GM21825 (cell line): ENCODE data around the gene YPEL2.

Experiments
- ATAC-seq: cut with Tn5 transposase; IDR thresholded peaks from one replicate; pipeline ENCODE4 v1.9.1; 2021; ENCODE audit warnings: mild to moderate bottlenecking, moderate library complexity; ENCODE audit not compliant: unreplicated experiment

YPEL2 gene

DNA sequence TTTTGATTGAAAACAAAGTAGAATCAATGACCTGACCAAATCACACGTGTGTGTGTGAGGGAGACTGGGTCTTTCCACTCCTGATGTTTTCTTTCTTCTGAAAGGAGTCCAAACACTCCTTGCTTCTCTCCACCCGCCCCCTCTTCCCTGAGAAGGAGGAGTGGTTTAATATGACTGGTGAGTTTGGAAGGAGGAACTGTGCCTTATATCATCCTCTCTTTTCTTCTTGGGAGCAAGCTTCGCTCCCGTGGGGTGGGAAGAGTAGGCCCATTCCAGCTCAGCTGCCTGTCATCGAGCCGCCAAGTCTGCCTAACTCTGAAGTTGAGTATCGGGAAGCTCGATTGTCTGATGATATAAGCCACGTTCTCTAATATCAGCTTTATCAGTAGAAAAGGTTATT, 96.5 kb downstream of the YPEL2 start:
- no peak for ATAC-seq

- no peak for ATAC-seq
Measured at GRCh38 chr17:59428916-59429485, 97.5 kb downstream of the YPEL2 start.

GRCh38 chr17:59431601-59432000, 100.1 kb downstream of the YPEL2 start:
- no peak for ATAC-seq

- ATAC-seq: no peak
Measured at GRCh38 chr17:59432657-59433056, 101.2 kb downstream of the YPEL2 start.

DNA sequence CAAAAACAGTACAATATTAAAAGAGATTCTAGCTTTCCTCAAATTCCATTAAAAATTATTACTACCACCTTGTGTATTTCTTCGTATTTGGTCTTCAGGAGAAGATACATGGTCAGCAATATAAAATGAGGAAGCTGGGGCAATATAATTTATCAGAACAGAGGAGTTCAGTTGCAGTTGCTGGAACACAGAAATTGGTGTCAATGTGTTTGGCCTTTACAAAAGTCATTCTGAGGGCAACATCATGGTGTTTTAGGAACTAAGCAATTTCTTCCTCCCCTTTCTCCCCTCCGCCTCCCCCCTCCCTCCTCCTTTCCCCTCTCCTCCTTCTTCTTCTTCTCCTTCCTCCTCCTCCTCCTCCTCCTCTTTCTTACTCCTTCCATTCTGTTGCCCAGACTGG, 102.1 kb downstream of the YPEL2 start:
- no peak for ATAC-seq

DNA sequence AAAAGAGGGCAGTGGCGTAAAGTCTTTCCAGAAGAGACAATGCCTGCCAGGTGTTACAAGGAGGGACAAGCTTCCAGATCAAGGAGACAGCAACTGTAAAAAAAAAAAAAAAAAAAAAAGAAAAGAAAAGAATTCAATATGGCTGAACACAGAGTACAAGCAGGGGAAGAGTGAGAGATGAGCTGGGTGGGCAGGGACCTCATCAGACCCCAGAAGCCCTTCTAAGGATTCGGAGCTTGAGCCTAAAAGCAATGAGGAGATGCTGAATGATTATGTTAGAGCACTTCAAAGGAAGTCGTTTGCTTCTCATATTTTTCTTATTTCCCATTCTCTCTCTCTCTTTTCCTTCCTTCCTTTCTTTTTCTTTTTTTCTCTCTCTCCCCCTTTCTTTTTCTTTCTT, 103.0 kb downstream of the YPEL2 start:
- no peak for ATAC-seq

- ATAC-seq: no peak
Measured at GRCh38 chr17:59435238-59435637, 103.8 kb downstream of the YPEL2 start.

DNA sequence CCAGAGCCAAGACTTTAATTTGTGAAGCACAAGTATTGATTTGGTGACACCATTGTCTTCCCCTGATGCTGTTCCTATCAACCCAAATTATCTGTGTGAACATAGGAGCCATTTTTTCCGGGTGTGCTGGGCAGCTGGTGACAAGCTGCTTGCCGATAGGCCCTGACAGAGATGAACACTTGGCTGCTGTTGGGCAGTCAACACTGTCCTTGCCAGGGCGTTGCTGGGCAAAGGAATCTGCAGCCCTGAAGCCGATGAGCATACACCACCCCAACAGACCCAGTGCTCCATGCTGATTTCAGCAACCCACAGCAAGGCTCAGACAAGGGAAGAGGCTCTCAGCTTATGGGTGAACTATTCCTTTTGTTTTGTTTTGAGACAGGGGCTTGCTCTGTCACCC, 105.4 kb downstream of the YPEL2 start:
- ATAC-seq: no peak

- no peak for ATAC-seq
Measured at GRCh38 chr17:59437791-59438281, 106.4 kb downstream of the YPEL2 start.

DNA sequence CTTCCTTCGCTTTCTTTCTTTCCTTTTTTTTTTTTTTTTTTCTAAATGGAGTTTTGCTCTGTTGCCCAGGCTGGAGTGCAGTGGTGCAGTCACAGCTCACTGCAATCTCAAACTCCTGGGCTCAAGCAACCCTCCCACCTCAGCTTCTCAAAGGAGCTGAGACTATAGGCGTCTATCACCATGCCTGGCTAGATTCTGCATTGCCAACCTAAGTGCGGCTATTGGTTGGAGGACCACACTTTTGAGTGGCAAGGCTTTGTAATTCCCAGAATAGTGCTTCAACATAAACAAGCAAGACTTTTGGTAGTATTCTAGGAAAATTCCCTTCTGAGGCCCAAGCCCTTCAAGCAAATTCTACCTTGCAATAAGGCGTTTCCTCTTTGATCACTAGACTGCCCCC, 107.8 kb downstream of the YPEL2 start:
- ATAC-seq: no peak

- ATAC-seq: no peak
Measured at GRCh38 chr17:59439741-59440211, 108.3 kb downstream of the YPEL2 start.

- peak; percentile 52 for ATAC-seq
Measured at GRCh38 chr17:59440757-59441463, 109.5 kb downstream of the YPEL2 start.

DNA sequence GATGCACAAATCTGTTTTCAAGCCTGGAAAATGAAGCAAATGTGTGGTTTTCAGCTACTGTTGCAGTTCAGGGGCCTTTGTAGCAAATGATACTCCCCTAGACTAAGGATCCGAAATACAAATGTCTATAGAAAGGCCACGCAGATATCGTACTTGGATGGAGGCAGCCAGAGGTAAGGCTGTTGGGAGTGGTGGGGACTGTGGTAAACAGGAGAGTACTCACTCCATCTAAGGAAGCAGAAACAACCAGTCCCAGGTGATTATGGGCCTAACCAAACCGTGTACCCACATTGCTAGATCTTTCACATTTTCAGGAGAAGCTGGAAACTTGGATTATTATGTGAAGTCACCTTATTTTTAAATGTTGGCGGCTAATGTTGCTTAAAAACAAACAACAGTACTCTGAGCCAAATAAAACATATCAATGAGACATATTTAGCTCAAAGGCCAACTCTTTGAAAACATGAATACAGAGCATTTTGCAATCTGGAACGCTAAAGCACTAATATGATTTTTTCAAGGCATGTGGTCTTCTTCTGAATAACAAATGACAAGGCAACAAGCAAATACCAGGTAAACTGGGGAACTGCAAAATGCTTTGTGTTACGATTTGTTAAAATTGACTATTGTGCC, 110.1 kb downstream of the YPEL2 start:
- no peak for ATAC-seq

DNA sequence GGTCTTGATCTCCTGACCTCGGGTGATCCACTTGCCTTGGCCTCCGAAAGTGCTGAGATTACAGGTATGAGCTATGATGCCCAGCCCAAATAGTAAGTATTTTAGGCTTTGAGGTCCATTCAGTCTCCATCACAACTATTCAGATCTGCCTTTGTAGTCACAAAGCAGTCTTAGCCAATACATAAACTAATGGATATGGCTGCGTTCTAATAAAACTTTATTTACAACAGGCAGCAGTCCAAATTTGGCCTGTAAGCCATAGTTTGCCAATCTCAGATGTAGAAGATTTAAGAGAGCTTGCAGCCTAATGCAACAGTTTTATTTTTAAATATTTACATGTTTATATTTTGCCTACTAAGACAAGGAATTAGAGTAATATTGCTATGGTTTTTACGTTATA, 111.7 kb downstream of the YPEL2 start:
- no peak for ATAC-seq
